Mesendoderm (in vitro differentiated cells): ENCODE measurements around the gene IGSF9B.

ENCODE experiments used
- DNase-seq: peaks from one replicate; pipeline ENCODE4 v3.0.0; 2013
- H2AK5ac ChIP-seq: 2 replicates; pipeline ENCODE4 v1.6.1; 2013; ENCODE audit warnings: low read length, inconsistent platforms
- H2BK120ac ChIP-seq: 2 replicates; pipeline ENCODE4 v1.6.1; 2013; ENCODE audit warnings: low read depth, mild to moderate bottlenecking, low read length, moderate library complexity, mixed read lengths
- H2BK15ac ChIP-seq: replicated peaks from 2 replicates; pipeline ENCODE4 v1.6.1; 2013; ENCODE audit warnings: low read depth, mild to moderate bottlenecking, moderate library complexity
- H2BK5ac ChIP-seq: 2 replicates; pipeline ENCODE4 v1.6.1; 2013; ENCODE audit warnings: low read length, inconsistent platforms
- H3K18ac ChIP-seq: 2 replicates; pipeline ENCODE4 v1.6.1; 2013; ENCODE audit warnings: mild to moderate bottlenecking, low read length, mixed read lengths
- H3K23ac ChIP-seq: one replicate; pipeline ENCODE4 v1.6.1; 2013; ENCODE audit warnings: low read length
- H3K27ac ChIP-seq: 2 replicates; pipeline ENCODE4 v1.5.1; 2013; ENCODE audit warnings: low read depth, mild to moderate bottlenecking, inconsistent platforms, low read length, moderate library complexity
- H3K27me3 ChIP-seq: 2 replicates; pipeline ENCODE4 v1.6.1; 2013; ENCODE audit warnings: low read length, control low read depth, mild to moderate bottlenecking, inconsistent platforms; ENCODE audit not compliant: insufficient read depth, poor library complexity
- H3K36me3 ChIP-seq: 2 replicates; pipeline ENCODE4 v1.6.1; 2013; ENCODE audit warnings: low read length, inconsistent platforms; ENCODE audit not compliant: control insufficient read depth, insufficient read depth
- H3K4ac ChIP-seq: one replicate; pipeline ENCODE4 v1.6.1; 2013; ENCODE audit warnings: low read depth, mild to moderate bottlenecking, low read length, moderate library complexity
- H3K4me1 ChIP-seq: 2 replicates; pipeline ENCODE4 v1.6.1; 2013; ENCODE audit warnings: low read depth, low read length, inconsistent platforms; ENCODE audit not compliant: control insufficient read depth
- H3K4me2 ChIP-seq: 2 replicates; pipeline ENCODE4 v1.6.1; 2013; ENCODE audit warnings: low read length
- H3K4me3 ChIP-seq: 2 replicates; pipeline ENCODE4 v1.5.1; 2013; ENCODE audit warnings: mild to moderate bottlenecking, low read length
- H3K56ac ChIP-seq: one replicate; pipeline ENCODE4 v1.6.1; 2013; ENCODE audit warnings: low read length
- H3K79me1 ChIP-seq: 2 replicates; pipeline ENCODE4 v1.6.1; 2013; ENCODE audit warnings: low read length, inconsistent platforms
- H3K79me2 ChIP-seq: 2 replicates; pipeline ENCODE4 v1.6.1; 2013; ENCODE audit warnings: mild to moderate bottlenecking, low read length; ENCODE audit not compliant: control insufficient read depth, insufficient read depth
- H3K9ac ChIP-seq: 2 replicates; pipeline ENCODE4 v1.6.1; 2013; ENCODE audit warnings: low read length, inconsistent platforms
- H4K5ac ChIP-seq: one replicate; pipeline ENCODE4 v1.6.1; 2013; ENCODE audit warnings: low read length
- H4K8ac ChIP-seq: one replicate; pipeline ENCODE4 v1.6.1; 2013; ENCODE audit warnings: low read depth, mild to moderate bottlenecking, control low read depth, low read length, moderate library complexity
- WGBS: extraction: QIAGEN DNeasy Blood & Tissue Kit; methylation state at CpG from one replicate; pipeline ENCODE4 v1.1.7; 2013; ENCODE audit warnings: low lambda C conversion rate, missing lambda C conversion rate; ENCODE audit not compliant: insufficient coverage; ENCODE audit errors: extremely low coverage; 5-methylcytosine and 5-hydroxymethylcytosine counted together

IGSF9B gene

DNA sequence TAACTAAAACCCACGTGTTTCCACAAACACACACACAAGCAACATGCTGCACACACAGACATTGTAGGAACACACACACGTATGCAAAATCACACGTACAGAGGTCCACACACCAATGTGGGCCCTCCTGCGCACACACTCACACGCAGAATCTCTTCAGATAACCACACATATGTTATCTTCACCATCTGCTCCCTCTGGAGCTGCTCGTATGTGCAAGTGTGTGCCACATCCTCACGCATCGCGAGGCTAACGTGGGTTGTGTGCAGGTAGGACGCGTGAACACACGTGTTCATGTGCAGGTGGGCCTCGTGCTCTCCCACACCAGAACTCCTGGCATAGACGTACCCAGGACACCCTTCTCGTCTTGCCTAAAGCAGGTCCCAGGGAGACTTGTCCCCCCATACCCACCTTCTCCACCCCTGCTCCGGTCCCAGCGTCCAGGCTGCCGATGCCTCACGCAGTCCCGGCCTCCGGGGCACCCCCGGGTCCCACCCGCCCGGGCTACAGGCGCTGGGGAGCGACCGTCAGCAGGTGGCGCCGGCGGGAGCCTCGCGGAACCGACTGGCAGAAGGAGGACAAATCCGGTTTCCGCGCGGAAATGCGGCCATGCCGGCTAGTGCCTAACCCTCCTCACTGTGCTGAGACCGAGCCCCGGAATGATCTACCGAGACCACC is 10.3 kb upstream of the IGSF9B start:
- no peak overlapping the region for H3K4ac ChIP-seq
- no peak overlapping the region for H4K8ac ChIP-seq
- H3K4me2 ChIP-seq: no peak overlapping the region
- H2BK5ac ChIP-seq: no peak overlapping the region
- H3K9ac ChIP-seq: no peak overlapping the region
- no peak overlapping the region for H3K4me3 ChIP-seq
- no peak overlapping the region for H2BK15ac ChIP-seq
- H3K27me3 ChIP-seq: no peaks in the 10 kb centered on the region
- no CpG with 5 or more reads among the region's 43 CpGs for WGBS
- no peak overlapping the region for H4K5ac ChIP-seq
- no peaks in the 10 kb centered on the region for H3K36me3 ChIP-seq
- H3K23ac ChIP-seq: no peak overlapping the region
- H2BK120ac ChIP-seq: no peak overlapping the region
- no peak overlapping the region for H3K56ac ChIP-seq
- H3K79me2 ChIP-seq: no peaks in the 10 kb centered on the region
- H3K27ac ChIP-seq: no peak overlapping the region
- no peak overlapping the region for H3K18ac ChIP-seq
- no peaks in the 10 kb centered on the region for H3K79me1 ChIP-seq
- DNase-seq: peak; percentile 50
- H3K4me1 ChIP-seq: no peaks in the 10 kb centered on the region
- H2AK5ac ChIP-seq: no peak overlapping the region

- Histone ChIP-seq H3K36me3 (no peaks in the 10 kb centered on the region), H3K56ac (no peak overlapping the region), H2AK5ac (no peak overlapping the region), H3K4me2 (no peak overlapping the region), H4K5ac (no peak overlapping the region), H2BK120ac (no peak overlapping the region), H3K9ac (no peak overlapping the region), H2BK5ac (no peak overlapping the region), H3K4me3 (no peak overlapping the region), H3K4me1 (no peaks in the 10 kb centered on the region), H2BK15ac (no peak overlapping the region), H3K23ac (no peak overlapping the region), H3K18ac (no peak overlapping the region), H3K79me1 (no peaks in the 10 kb centered on the region), H4K8ac (no peak overlapping the region), H3K79me2 (no peaks in the 10 kb centered on the region), H3K27ac (no peak overlapping the region), H3K27me3 (no peaks in the 10 kb centered on the region), H3K4ac (no peak overlapping the region)
- no peak for DNase-seq
- no CpG with 5 or more reads among the region's 7 CpGs for WGBS
Observed at GRCh38 chr11:133966172-133966651, 9.4 kb upstream of the IGSF9B start.

DNA sequence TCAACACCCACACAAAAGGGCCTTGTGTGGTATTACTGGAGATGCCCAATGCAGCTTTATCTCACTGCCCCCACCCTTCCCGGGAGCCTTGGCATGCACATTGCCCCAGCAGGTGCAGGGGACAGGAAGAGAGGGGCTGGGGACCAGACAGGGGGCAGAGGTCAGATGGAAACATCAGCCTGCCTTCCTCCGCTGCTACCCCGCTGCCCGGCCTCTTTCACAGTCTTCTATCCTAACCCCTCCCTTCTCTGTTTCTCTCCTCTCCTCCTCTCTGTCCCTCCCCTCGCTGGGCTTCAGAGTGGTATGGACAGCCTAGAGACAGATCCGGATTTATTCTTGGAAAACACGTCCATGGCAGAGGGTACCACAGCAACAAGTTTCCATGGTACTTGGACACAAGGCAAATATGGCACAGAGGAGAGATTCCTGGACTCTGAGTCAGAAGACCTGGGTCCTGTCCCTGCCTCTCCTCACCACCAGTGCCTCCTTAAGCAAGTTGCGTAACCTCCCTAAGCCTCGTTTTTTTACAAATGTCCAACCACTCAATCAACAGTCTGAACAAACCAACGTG is 8.3 kb upstream of the IGSF9B start:
- Histone ChIP-seq H4K8ac (no peak overlapping the region), H3K23ac (no peak overlapping the region), H3K4me3 (no peak overlapping the region), H3K27ac (no peak overlapping the region), H3K79me2 (no peaks in the 10 kb centered on the region), H3K4me1 (no peaks in the 10 kb centered on the region), H3K36me3 (no peaks in the 10 kb centered on the region), H3K4ac (no peak overlapping the region), H3K9ac (no peak overlapping the region), H2BK15ac (no peak overlapping the region), H3K79me1 (no peaks in the 10 kb centered on the region), H2BK120ac (no peak overlapping the region), H3K56ac (no peak overlapping the region), H3K27me3 (no peaks in the 10 kb centered on the region), H2BK5ac (no peak overlapping the region), H2AK5ac (no peak overlapping the region), H4K5ac (no peak overlapping the region), H3K4me2 (no peak overlapping the region), H3K18ac (no peak overlapping the region)
- WGBS: no CpG with 5 or more reads among the region's 10 CpGs
- DNase-seq: no peak

- Histone ChIP-seq H3K4me1 (no peaks in the 10 kb centered on the region), H2BK120ac (no peak overlapping the region), H2BK15ac (no peak overlapping the region), H3K18ac (no peak overlapping the region), H4K8ac (no peak overlapping the region), H4K5ac (no peak overlapping the region), H3K4me2 (no peak overlapping the region), H3K79me2 (no peaks in the 10 kb centered on the region), H3K4me3 (no peak overlapping the region), H2BK5ac (no peak overlapping the region), H3K27ac (no peak overlapping the region), H3K23ac (no peak overlapping the region), H3K4ac (no peak overlapping the region), H3K27me3 (no peaks in the 10 kb centered on the region), H3K9ac (no peak overlapping the region), H3K56ac (no peak overlapping the region), H3K36me3 (no peaks in the 10 kb centered on the region), H2AK5ac (no peak overlapping the region), H3K79me1 (no peaks in the 10 kb centered on the region)
- DNase-seq: no peak
- no CpG with 5 or more reads among the region's 7 CpGs for WGBS
Observed at GRCh38 chr11:133964356-133964755, 7.6 kb upstream of the IGSF9B start.

DNA sequence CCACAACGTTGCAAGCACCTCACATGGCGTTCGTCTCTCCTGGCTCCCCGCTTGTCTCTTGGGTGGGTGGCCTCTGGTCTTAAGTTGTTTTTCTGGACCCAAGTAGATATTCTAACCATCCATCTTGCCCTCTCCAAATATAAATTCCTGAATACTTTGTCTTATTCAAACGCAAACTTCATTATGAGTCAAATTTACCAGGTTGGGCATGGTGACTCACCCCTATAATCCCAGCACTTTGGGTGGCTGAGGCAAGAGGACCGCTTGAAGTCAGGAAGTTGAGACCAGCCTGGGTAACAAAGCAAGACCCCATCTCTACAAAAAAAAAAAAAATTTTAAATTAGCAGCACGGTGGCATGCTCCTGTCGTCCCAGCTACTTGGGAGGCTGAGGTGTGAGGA is 5.1 kb upstream of the IGSF9B start:
- H3K4me1 ChIP-seq: peaks cover 5% of the 10 kb centered on the region
- no peak overlapping the region for H4K5ac ChIP-seq
- H3K4me3 ChIP-seq: no peak overlapping the region
- H2BK120ac ChIP-seq: no peak overlapping the region
- no peak overlapping the region for H3K18ac ChIP-seq
- no peaks in the 10 kb centered on the region for H3K79me1 ChIP-seq
- H3K27ac ChIP-seq: no peak overlapping the region
- no peak for DNase-seq
- no peaks in the 10 kb centered on the region for H3K27me3 ChIP-seq
- no peak overlapping the region for H3K4ac ChIP-seq
- WGBS: no CpG with 5 or more reads among the region's 8 CpGs
- no peak overlapping the region for H2BK15ac ChIP-seq
- no peak overlapping the region for H3K56ac ChIP-seq
- no peak overlapping the region for H2BK5ac ChIP-seq
- H2AK5ac ChIP-seq: no peak overlapping the region
- H3K4me2 ChIP-seq: no peak overlapping the region
- H3K79me2 ChIP-seq: no peaks in the 10 kb centered on the region
- H3K9ac ChIP-seq: no peak overlapping the region
- H3K23ac ChIP-seq: no peak overlapping the region
- H4K8ac ChIP-seq: no peak overlapping the region
- H3K36me3 ChIP-seq: no peaks in the 10 kb centered on the region

- H2BK15ac ChIP-seq: no peak overlapping the region
- H2BK120ac ChIP-seq: no peak overlapping the region
- H3K56ac ChIP-seq: peak overlapping the region; percentile 3
- peak; percentile 54 for DNase-seq
- H3K23ac ChIP-seq: no peak overlapping the region
- no peak overlapping the region for H3K18ac ChIP-seq
- H3K4ac ChIP-seq: no peak overlapping the region
- H3K9ac ChIP-seq: no peak overlapping the region
- no peak overlapping the region for H4K8ac ChIP-seq
- H2BK5ac ChIP-seq: no peak overlapping the region
- no peaks in the 10 kb centered on the region for H3K36me3 ChIP-seq
- H3K27ac ChIP-seq: no peak overlapping the region
- no peak overlapping the region for H2AK5ac ChIP-seq
- H4K5ac ChIP-seq: no peak overlapping the region
- H3K4me2 ChIP-seq: no peak overlapping the region
- peaks cover 5% of the 10 kb centered on the region for H3K4me1 ChIP-seq
- no peaks in the 10 kb centered on the region for H3K79me2 ChIP-seq
- no CpG with 5 or more reads among the region's 7 CpGs for whole genome bisulfite sequencing
- no peak overlapping the region for H3K4me3 ChIP-seq
- H3K27me3 ChIP-seq: peaks cover 9% of the 10 kb centered on the region
- no peaks in the 10 kb centered on the region for H3K79me1 ChIP-seq
Observed at GRCh38 chr11:133957900-133958299, 1.1 kb upstream of the IGSF9B start.
